ENCODE data around the gene OGFR. TPM values are rescaled to one million over a fixed set of nuclear protein-coding genes. Genes with fewer than 3 reads are reported as not detected.

Gene OGFR
- total and polyA plus RNA-seq, 2 donors (not counting 3 experiments of a cell fraction or from before 2014, with no cell fraction given), result 30.8 to 44.0 TPM

GRCh38 chr20:62855120-62855519 lies 50.5 kb downstream of the OGFR start:
- H3K9ac ChIP-seq (replicated peaks; ENCODE audit: extremely low read depth, insufficient read depth, low read length), result no peak overlapping the region
- ChIA-PET CTCF (interaction anchor here (1.1 kb wide), 1 partner anchor 9 kb away, joined by 3 read pairs; no protein-coding TSS in a partner anchor), POLR2A (no interaction called here)
- BruUV-seq (replicated peaks), result no TSS peak
- TF ChIP-seq MAX (IDR thresholded peaks at IDR 0.05; ENCODE audit: insufficient read depth, insufficient read length) (no peak), MYC (IDR thresholded peaks at IDR 0.05; ENCODE audit: low read depth, low read length) (no peak), FOS (IDR thresholded peaks at IDR 0.05; ENCODE audit: borderline replicate concordance, insufficient read depth, low read length) (no peak)
- no peak overlapping the region for H3K4me2 ChIP-seq (ENCODE audit: insufficient read depth, low read length)
- no peak overlapping the region for H3K4me3 ChIP-seq (replicated peaks in 1 of 3; ENCODE audit: insufficient read depth in 1 of 3, low read depth in 1 of 3, low read length in 3 of 3)
- no peaks in the 10 kb centered on the region for H3K27me3 ChIP-seq (ENCODE audit: control insufficient read depth in 2 of 2, insufficient read depth in 2 of 2, low read length in 2 of 2)
- intact Hi-C loops (cut with micrococcal nuclease) (no loop called here), dilution Hi-C loops (cut with MboI; ENCODE audit: extremely low pct_ligation_motif_present, low sequenced_read_pairs) (no loop called here)
- H4K20me1 ChIP-seq (replicated peaks; ENCODE audit: control insufficient read depth, extremely low read depth, insufficient read depth, low read length), result no peaks in the 10 kb centered on the region
- FAIRE-seq (no peak), DNase-seq (ENCODE audit: low read depth, low spot score) (no peak)
- H3K9me1 ChIP-seq (replicated peaks; ENCODE audit: control insufficient read depth, extremely low read depth, insufficient read depth, low read length), result no peaks in the 10 kb centered on the region
- H3K9me3 ChIP-seq (replicated peaks; ENCODE audit: control insufficient read depth, insufficient read depth, low read length), result no peaks in the 10 kb centered on the region
- H3K79me2 ChIP-seq (ENCODE audit: control insufficient read depth, insufficient read depth, low read length), result peaks cover 10% of the 10 kb centered on the region
- peaks cover 3 to 12% of the 10 kb centered on the region in 2 experiments for H3K36me3 ChIP-seq (ENCODE audit: control insufficient read depth in 2 of 2, extremely low read depth in 1 of 2, insufficient read depth in 2 of 2, low read length in 2 of 2)
- no peak overlapping the region for H2AFZ ChIP-seq (ENCODE audit: low read depth, low read length)
- H3K27ac ChIP-seq (ENCODE audit: insufficient read depth, low read depth, low read length), result no peak overlapping the region
- peaks cover 4% of the 10 kb centered on the region for H3K4me1 ChIP-seq (ENCODE audit: control insufficient read depth, extremely low read depth, insufficient read depth, low read length)

GRCh38 chr20:62856931-62857619 lies 52.4 kb downstream of the OGFR start:
- H3K79me2 ChIP-seq (ENCODE audit: control insufficient read depth, insufficient read depth, low read length), result peaks cover 16% of the 10 kb centered on the region
- no peaks in the 10 kb centered on the region for H3K9me1 ChIP-seq (replicated peaks; ENCODE audit: control insufficient read depth, extremely low read depth, insufficient read depth, low read length)
- H3K27ac ChIP-seq (ENCODE audit: insufficient read depth, low read depth, low read length), result no peak overlapping the region
- no peak overlapping the region for H3K4me3 ChIP-seq (replicated peaks in 1 of 3; ENCODE audit: insufficient read depth in 1 of 3, low read depth in 1 of 3, low read length in 3 of 3)
- DNase-seq (ENCODE audit: low read depth, low spot score) (no peak), FAIRE-seq (no peak)
- no peak overlapping the region for H3K9ac ChIP-seq (replicated peaks; ENCODE audit: extremely low read depth, insufficient read depth, low read length)
- no peaks in the 10 kb centered on the region for H3K9me3 ChIP-seq (replicated peaks; ENCODE audit: control insufficient read depth, insufficient read depth, low read length)
- BruUV-seq (replicated peaks), result no TSS peak
- H3K4me1 ChIP-seq (ENCODE audit: control insufficient read depth, extremely low read depth, insufficient read depth, low read length), result peaks cover 10% of the 10 kb centered on the region
- no peaks in the 10 kb centered on the region for H4K20me1 ChIP-seq (replicated peaks; ENCODE audit: control insufficient read depth, extremely low read depth, insufficient read depth, low read length)
- POLR2A ChIA-PET, result no interaction called here
- TF ChIP-seq MAX (IDR thresholded peaks at IDR 0.05; ENCODE audit: insufficient read depth, insufficient read length) (no peak), JUN (IDR thresholded peaks at IDR 0.05; ENCODE audit: borderline replicate concordance, insufficient read depth, insufficient read length, low read depth) (no peak), FOS (IDR thresholded peaks at IDR 0.05; ENCODE audit: borderline replicate concordance, insufficient read depth, low read length) (no peak), EZH2 (IDR thresholded peaks at IDR 0.05; ENCODE audit: borderline replicate concordance, low read depth, low read length, severe bottlenecking) (no peak), CTCF (IDR thresholded peaks at IDR 0.05; ENCODE audit: extremely low read depth in 1 of 2, insufficient read depth in 1 of 2, low read depth in 1 of 2, low read length in 2 of 2) (no peak), POLR2AphosphoS5 (IDR thresholded peaks at IDR 0.05; ENCODE audit: insufficient read depth, low read depth, low read length) (no peak), MYC (IDR thresholded peaks at IDR 0.05; ENCODE audit: low read depth, low read length) (no peak), GATA2 (IDR thresholded peaks at IDR 0.05; ENCODE audit: insufficient read depth, insufficient read length, low read depth, low read length) (no peak), POLR2A (IDR thresholded peaks at IDR 0.05; ENCODE audit: low read depth, low read length) (no peak)
- no peak overlapping the region for H2AFZ ChIP-seq (ENCODE audit: low read depth, low read length)
- peaks cover 3 to 12% of the 10 kb centered on the region in 2 experiments for H3K36me3 ChIP-seq (ENCODE audit: control insufficient read depth in 2 of 2, extremely low read depth in 1 of 2, insufficient read depth in 2 of 2, low read length in 2 of 2)
- dilution Hi-C loops (cut with MboI; ENCODE audit: extremely low pct_ligation_motif_present, low sequenced_read_pairs) (no loop called here), intact Hi-C loops (cut with micrococcal nuclease) (no loop called here)
- H3K4me2 ChIP-seq (ENCODE audit: insufficient read depth, low read length), result no peak overlapping the region
- H3K27me3 ChIP-seq (ENCODE audit: control insufficient read depth in 2 of 2, insufficient read depth in 2 of 2, low read length in 2 of 2), result no peaks in the 10 kb centered on the region
- CTCF ChIA-PET, result no interaction called here
